Upper lobe of right lung (tissue), 1 donor: ENCODE measurements around the gene NUP214. TPM values are rescaled to one million over a fixed set of nuclear protein-coding genes. Genes with fewer than 3 reads are reported as not detected.

Source experiments
- ATAC-seq: fragments of 200-7000 bp; cut with Tn5 transposase; one replicate; pipeline ENCODE4 v1.9.1; 2020; ENCODE audit warnings: mild to moderate bottlenecking, moderate library complexity
- DNase-seq: peaks from one replicate; pipeline ENCODE4 v3.0.0-alpha.2; 2020
- H3K27ac ChIP-seq: fragments of 200-600 bp; one replicate; pipeline ENCODE4 v1.8.0; 2022
- H3K27me3 ChIP-seq: fragments of 200-600 bp; one replicate; pipeline ENCODE4 v1.8.0; 2022; ENCODE audit warnings: mild to moderate bottlenecking
- H3K36me3 ChIP-seq: fragments of 200-600 bp; one replicate; pipeline ENCODE4 v1.8.0; 2022
- H3K4me1 ChIP-seq: fragments of 200-600 bp; one replicate; pipeline ENCODE4 v1.8.0; 2022
- H3K4me3 ChIP-seq: fragments of 200-600 bp; one replicate; pipeline ENCODE4 v1.8.0; 2022; ENCODE audit warnings: mild to moderate bottlenecking
- H3K9me3 ChIP-seq: fragments of 200-600 bp; one replicate; pipeline ENCODE4 v1.8.0; 2022
- intact Hi-C: fragments of 100-400 bp; cut with DNase I; formaldehyde crosslinking; loops from one replicate; pipeline ENCODE4 v1.11.0; 2022
- total RNA-seq: library from RNA; stranded (reverse); fragmentation: NEBNext Ultra II Directional; extraction: Animal tissue kit (Norgen Biotek cat#: 25700); gene quantifications from one replicate; pipeline ENCODE4 v1.2.1, GENCODE V29; 2021
- TF ChIP-seq, protein P1 (sequence below): fragments of 200-600 bp; IDR thresholded peaks from one replicate; pipeline ENCODE4 v1.8.0; 2022; ENCODE audit warnings: antibody characterized with exemption
- donor health status: DM: no; HTN: yes; CAD: no; lungs with severe emphysema.

The NUP214 gene
- total RNA-seq, 1 donor from 2014 or later, result 52.2 TPM

DNA sequence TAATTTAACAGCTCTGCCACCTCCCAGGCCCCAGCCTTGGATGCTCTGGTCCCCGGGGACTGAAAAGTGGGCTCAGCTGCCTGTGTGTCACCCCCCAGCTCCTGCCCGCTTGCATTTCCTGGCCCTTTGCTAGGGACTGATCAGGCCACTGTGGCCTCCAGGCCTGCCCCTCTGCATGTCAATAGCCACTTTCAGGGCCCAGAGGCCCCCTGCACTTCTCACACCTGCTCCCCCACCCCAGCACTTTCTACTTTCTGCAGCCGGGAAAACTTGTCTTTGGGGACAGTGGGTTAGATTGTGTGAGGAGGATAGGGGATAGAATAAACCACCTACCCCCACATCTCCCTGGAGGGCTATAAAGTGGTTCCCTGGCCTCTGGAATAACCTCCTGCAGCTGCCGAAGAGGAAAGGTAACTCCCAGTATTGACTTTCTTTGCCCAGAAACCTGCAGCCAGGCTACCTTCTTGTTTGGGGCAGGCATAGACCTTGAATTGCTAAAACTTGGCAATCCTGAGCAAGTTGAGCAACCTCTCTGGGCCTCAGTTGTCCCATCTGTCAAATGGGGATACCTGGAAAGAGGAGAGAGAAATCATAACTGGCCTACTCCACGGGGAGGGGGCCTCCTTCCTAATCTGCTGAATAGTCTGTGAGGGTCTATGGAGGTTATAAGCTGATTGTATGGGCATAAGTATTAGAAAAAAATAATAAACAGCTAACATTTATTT lies 21.2 kb upstream of the NUP214 start:
- H3K27me3 ChIP-seq, result no peaks in the 10 kb centered on the region
- no peaks in the 10 kb centered on the region for H3K9me3 ChIP-seq
- H3K36me3 ChIP-seq, result no peaks in the 10 kb centered on the region
- H3K27ac ChIP-seq, result no peak overlapping the region
- ATAC-seq, result no peak
- no peaks in the 10 kb centered on the region for H3K4me1 ChIP-seq
- intact Hi-C loops, result no loop called here
- no peak overlapping the region for H3K4me3 ChIP-seq
- no peak for DNase-seq
- TF ChIP-seq, protein P1, sequence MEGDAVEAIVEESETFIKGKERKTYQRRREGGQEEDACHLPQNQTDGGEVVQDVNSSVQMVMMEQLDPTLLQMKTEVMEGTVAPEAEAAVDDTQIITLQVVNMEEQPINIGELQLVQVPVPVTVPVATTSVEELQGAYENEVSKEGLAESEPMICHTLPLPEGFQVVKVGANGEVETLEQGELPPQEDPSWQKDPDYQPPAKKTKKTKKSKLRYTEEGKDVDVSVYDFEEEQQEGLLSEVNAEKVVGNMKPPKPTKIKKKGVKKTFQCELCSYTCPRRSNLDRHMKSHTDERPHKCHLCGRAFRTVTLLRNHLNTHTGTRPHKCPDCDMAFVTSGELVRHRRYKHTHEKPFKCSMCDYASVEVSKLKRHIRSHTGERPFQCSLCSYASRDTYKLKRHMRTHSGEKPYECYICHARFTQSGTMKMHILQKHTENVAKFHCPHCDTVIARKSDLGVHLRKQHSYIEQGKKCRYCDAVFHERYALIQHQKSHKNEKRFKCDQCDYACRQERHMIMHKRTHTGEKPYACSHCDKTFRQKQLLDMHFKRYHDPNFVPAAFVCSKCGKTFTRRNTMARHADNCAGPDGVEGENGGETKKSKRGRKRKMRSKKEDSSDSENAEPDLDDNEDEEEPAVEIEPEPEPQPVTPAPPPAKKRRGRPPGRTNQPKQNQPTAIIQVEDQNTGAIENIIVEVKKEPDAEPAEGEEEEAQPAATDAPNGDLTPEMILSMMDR, result no peak

DNA sequence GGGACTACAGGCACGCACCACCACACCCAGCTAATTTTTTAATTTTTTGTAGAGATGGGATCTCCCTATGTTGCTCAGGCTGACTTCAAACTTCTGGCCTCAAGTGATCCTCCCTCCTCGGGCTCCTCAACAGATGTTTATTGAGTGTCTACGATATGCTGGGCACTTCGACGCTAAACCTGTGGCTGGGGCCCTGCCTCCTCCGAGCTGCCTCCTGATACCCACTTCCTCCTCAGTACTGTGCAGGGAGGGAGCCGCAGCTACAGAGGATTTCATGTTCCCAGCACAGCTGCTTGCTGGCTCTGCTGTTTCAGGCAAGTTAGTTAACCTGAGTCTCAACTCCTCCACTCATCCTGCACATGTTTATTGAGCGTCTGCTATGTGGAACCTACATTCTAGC lies 19.4 kb upstream of the NUP214 start:
- ATAC-seq (no peak), DNase-seq (no peak)
- TF ChIP-seq, protein P1, result no peak
- Histone ChIP-seq H3K27ac (no peak overlapping the region), H3K36me3 (no peaks in the 10 kb centered on the region), H3K27me3 (no peaks in the 10 kb centered on the region), H3K9me3 (no peaks in the 10 kb centered on the region), H3K4me1 (no peaks in the 10 kb centered on the region), H3K4me3 (no peak overlapping the region)
- intact Hi-C loops, result no loop called here

DNA sequence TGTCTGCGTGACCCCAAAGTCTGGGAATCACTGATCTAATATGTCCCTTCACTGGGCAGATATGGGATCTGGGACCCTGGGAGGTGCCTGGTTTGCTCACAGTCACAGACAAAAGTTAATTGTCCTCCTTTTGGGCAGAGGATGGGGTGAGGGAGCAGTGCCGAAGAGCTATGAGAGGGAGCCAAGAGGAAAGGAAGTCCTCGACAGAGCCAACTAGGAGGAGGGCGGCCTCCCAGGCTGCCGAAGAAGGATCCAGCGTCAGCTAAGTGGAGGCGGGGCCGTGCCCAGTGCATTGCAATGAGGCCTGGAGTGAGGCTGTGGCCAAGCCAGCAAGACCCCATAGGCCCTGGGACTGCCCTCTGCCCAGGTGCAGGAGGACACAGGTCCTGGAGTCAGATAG lies 17.6 kb upstream of the NUP214 start:
- H3K27ac ChIP-seq, result no peak overlapping the region
- ATAC-seq (peak; percentile 26), DNase-seq (no peak)

DNA sequence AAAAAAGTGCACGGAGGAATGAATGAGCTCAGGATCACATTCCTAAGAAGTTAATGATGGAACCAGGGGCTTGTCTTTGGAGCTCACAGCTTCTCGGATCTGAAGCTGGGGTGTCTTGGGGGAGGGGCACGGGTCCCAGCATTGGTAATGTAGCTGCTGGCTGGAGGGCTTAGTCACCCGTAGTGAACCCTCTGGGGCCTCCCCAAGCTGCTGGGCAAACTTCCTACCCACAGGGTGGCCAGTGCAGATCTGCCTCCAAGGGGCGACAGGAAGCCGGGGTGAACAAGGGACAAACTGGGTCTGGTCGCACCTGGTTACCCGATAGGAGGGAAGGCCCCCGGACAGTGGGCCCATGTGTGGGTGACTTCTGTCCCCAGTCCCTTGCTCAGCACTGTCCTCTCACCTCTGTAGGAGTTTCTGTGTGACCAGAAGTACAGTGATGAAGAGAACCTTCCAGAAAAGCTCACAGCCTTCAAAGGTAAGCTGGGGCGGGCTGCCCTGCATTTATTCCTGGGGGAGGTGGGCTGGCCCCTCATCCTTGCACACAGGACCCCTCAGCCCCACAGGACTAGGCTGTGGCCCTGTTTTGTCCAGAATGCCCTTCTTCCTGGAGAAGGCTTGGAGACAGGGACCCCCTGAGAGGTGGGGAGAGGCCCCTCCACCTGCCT lies 14.1 kb upstream of the NUP214 start:
- Histone ChIP-seq H3K36me3 (no peaks in the 10 kb centered on the region), H3K9me3 (no peaks in the 10 kb centered on the region), H3K4me3 (no peak overlapping the region), H3K4me1 (no peaks in the 10 kb centered on the region), H3K27me3 (no peaks in the 10 kb centered on the region), H3K27ac (no peak overlapping the region)
- DNase-seq (peak; percentile 41), ATAC-seq (no peak)
- TF ChIP-seq, protein P1, result no peak
- intact Hi-C loops, result no loop called here

More for the DNA sequence above, 17.6 kb upstream of the NUP214 start:
- no peaks in the 10 kb centered on the region for H3K36me3 ChIP-seq
- intact Hi-C loops, result no loop called here
- no peaks in the 10 kb centered on the region for H3K9me3 ChIP-seq
- H3K4me3 ChIP-seq, result no peak overlapping the region
- no peaks in the 10 kb centered on the region for H3K27me3 ChIP-seq
- no peaks in the 10 kb centered on the region for H3K4me1 ChIP-seq
- TF ChIP-seq, protein P1, result no peak

DNA sequence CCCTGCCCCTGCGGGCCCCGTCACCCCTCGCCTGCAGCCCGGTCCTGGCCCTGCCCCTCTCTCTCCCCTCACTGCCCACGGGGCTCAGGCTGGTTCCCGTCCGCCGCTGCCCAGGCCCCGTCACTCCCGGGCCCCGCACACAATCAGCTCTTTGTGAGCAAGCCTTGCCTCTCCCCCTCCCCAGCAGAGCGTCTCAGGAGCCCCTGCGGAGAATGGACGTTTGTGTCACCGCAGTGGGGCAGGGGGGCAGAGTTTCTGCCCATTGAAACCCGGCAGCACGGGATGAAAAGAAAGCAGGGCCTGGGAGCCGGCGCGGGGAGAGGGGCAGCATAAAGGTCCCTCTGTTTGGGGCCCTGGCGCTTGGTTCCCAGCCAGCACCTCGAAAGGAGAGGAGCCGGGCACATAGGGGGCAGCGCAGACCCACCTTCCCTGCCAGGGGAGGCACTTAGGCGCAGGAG lies 13.5 kb upstream of the NUP214 start:
- intact Hi-C loops, result no loop called here
- DNase-seq (peak; percentile 47), ATAC-seq (no peak)
- Histone ChIP-seq H3K4me3 (no peak overlapping the region), H3K9me3 (no peaks in the 10 kb centered on the region), H3K36me3 (no peaks in the 10 kb centered on the region), H3K27ac (no peak overlapping the region), H3K4me1 (no peaks in the 10 kb centered on the region), H3K27me3 (no peaks in the 10 kb centered on the region)
- TF ChIP-seq, protein P1, result no peak
